Measurements from ENCODE around the gene LKAAEAR1.
"Not testable (repeated sequence)": the region's sequence is repeated elsewhere in the genome, so short reads cannot be mapped to it uniquely, and the experiment has no call there.

LKAAEAR1 gene

GRCh38 chr20:64083804-64084684 is at the start of gene LKAAEAR1:
LKAAEAR1 (minus strand) TSS chr20:64084398; CDS start chr20:64084219, 179 bp downstream.
- no peak for DNase-seq (ENCODE audit: low spot score)

GRCh38 chr20:64131406-64131805 is 47.2 kb upstream of the LKAAEAR1 start:
- DNase-seq (ENCODE audit: low spot score): no peak

GRCh38 chr20:64130876-64131275 is 46.7 kb upstream of the LKAAEAR1 start:
- DNase-seq (ENCODE audit: low spot score): no peak

GRCh38 chr20:64130271-64130670 is 46.1 kb upstream of the LKAAEAR1 start:
- DNase-seq (ENCODE audit: low spot score): no peak

GRCh38 chr20:64129146-64129782 is 45.1 kb upstream of the LKAAEAR1 start:
- DNase-seq (ENCODE audit: low spot score): no peak

GRCh38 chr20:64123517-64123916 is 39.3 kb upstream of the LKAAEAR1 start:
- DNase-seq (ENCODE audit: low spot score): not testable (repeated sequence)

- DNase-seq (ENCODE audit: low spot score): not testable (repeated sequence)
Measured at GRCh38 chr20:64122927-64123326, 38.7 kb upstream of the LKAAEAR1 start.

- no peak for DNase-seq (ENCODE audit: low spot score)
Measured at GRCh38 chr20:64121586-64121985, 37.4 kb upstream of the LKAAEAR1 start.

GRCh38 chr20:64119681-64120341 is 35.6 kb upstream of the LKAAEAR1 start:
- no peak for DNase-seq (ENCODE audit: low spot score)

GRCh38 chr20:64119301-64119680 is 35.1 kb upstream of the LKAAEAR1 start:
- DNase-seq (ENCODE audit: low spot score): no peak

GRCh38 chr20:64117432-64117777 is 33.2 kb upstream of the LKAAEAR1 start:
- not testable (repeated sequence) for DNase-seq (ENCODE audit: low spot score)

- DNase-seq (ENCODE audit: low spot score): no peak
Measured at GRCh38 chr20:64116541-64117431, 32.6 kb upstream of the LKAAEAR1 start.

- no peak for DNase-seq (ENCODE audit: low spot score)
Measured at GRCh38 chr20:64116016-64116415, 31.8 kb upstream of the LKAAEAR1 start.

GRCh38 chr20:64115171-64115911 is 31.1 kb upstream of the LKAAEAR1 start:
- DNase-seq (ENCODE audit: low spot score): no peak

- no peak for DNase-seq (ENCODE audit: low spot score)
Measured at GRCh38 chr20:64114356-64114971, 30.3 kb upstream of the LKAAEAR1 start.

GRCh38 chr20:64113796-64114355 is 29.7 kb upstream of the LKAAEAR1 start:
- no peak for DNase-seq (ENCODE audit: low spot score)

- no peak for DNase-seq (ENCODE audit: low spot score)
Measured at GRCh38 chr20:64113444-64113775, 29.2 kb upstream of the LKAAEAR1 start.

GRCh38 chr20:64112691-64113443 is 28.7 kb upstream of the LKAAEAR1 start:
- no peak for DNase-seq (ENCODE audit: low spot score)

GRCh38 chr20:64111841-64112641 is 27.8 kb upstream of the LKAAEAR1 start:
- DNase-seq (ENCODE audit: low spot score): no peak
